OCI-LY1 (cell line): ENCODE data around the gene FANCE.

Experiments
- CTCF ChIP-seq: fragments of 200-600 bp; sonication (generic), shearing (Covaris generic); IDR thresholded peaks from 2 replicates; pipeline ENCODE4 v1.5.1; 2017; ENCODE audit warnings: mild to moderate bottlenecking, antibody characterized with exemption, low read length, moderate library complexity, mixed read lengths
- EZH2 ChIP-seq: fragments of 200-600 bp; sonication (generic), shearing (Covaris generic); IDR thresholded peaks from 2 replicates; pipeline ENCODE4 v1.8.0; 2017; ENCODE audit warnings: borderline replicate concordance, mixed run types, mild to moderate bottlenecking, antibody characterized with exemption, low read length, moderate library complexity, mixed read lengths

- TF ChIP-seq CTCF: no peak
- TF ChIP-seq EZH2: no peak
These were observed 62.4 kb downstream of the FANCE start for GRCh38 chr6:35514587-35514986.
